NCI-H446 treated with DMSO at 0.1 percent for 48 hours (cell line): ENCODE data around the gene IGLON5.

Experiments
- DNase-seq: peaks from one replicate; lab custom pipeline; 2025; lab: John Stamatoyannopoulos, UW

IGLON5 gene

DNA sequence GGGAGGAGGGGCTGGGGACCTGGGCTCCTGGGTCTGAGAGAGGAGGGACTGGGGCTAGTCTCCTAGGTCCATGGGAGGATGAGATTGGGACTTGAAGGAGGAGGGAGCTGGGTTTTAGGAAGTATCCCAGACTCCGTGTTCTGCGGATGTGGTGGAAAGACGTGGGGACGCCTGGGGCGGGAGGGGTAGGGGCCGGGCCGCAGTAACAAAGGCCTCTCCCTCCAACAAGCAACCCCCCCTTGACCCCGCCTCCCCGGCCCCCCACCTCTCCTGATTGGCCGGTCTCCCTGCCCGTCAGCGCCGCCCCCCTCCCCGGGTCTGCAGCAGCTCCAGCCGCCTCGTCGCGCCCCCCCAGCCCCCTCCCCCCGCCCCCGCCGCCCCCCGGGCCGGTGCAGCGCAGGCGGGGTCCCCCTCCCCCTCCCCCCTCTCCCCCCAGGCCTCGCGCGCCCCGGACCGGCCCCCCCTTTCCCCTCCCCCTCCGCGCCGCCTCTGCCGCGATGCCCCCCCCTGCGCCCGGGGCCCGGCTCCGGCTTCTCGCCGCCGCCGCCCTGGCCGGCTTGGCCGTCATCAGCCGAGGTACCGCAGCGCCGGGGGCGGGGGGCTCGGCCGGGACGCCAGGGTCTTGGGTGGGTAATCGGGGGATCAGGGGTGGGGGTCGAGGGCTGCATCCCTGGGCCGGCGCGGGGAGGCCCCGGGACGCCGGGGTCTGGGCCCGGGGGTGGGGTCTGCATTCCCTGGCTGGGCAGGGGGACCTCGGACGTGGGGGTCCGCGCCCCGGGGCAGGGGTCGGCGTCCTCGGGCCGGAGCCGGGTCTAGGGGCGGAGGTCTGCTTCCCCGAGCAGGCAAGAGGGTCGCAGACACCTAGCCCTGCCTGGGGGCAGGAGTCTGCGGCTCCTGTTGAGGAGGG lies at the start of gene IGLON5:
Gene IGLON5, plus strand, starts transcription at position 294 of the 907 bp plus-strand sequence. Its CDS starts 204 bp downstream, at position 498.
- DNase-seq = no peak

- no peak for DNase-seq
Measured at GRCh38 chr19:51263808-51264207, 47.6 kb upstream of the IGLON5 start.

- no peak for DNase-seq
Measured at GRCh38 chr19:51271067-51271466, 40.4 kb upstream of the IGLON5 start.

DNA sequence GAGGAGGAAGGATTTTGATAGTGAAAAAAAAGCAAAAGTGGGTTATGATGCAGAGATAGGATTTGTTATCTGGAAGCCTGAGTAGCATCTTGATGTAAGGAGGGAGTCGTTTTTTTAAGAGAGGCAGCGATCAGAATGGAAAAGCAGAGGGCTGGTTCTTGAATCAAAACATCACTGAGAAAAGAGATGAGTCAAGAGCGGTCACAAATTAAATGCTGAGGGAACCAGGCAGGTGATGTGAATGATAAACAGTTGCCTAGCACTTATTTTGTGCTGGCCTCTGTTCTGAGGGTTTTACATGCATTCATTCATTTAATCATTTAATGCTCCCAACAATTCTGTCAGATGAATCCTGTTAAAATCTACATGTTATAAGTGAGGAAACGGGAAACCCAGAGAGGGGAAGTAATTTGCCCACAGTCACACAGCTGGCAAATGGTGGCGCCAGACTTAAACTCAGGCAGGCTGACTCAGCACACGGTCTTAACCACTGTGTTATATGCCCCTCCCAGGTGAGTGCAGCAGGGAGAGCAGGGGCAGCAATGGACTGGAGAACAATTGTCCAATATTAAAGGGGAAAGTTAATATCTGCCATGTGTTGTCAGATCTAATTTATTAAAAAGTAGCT lies 39.1 kb upstream of the IGLON5 start:
- no peak for DNase-seq

DNA sequence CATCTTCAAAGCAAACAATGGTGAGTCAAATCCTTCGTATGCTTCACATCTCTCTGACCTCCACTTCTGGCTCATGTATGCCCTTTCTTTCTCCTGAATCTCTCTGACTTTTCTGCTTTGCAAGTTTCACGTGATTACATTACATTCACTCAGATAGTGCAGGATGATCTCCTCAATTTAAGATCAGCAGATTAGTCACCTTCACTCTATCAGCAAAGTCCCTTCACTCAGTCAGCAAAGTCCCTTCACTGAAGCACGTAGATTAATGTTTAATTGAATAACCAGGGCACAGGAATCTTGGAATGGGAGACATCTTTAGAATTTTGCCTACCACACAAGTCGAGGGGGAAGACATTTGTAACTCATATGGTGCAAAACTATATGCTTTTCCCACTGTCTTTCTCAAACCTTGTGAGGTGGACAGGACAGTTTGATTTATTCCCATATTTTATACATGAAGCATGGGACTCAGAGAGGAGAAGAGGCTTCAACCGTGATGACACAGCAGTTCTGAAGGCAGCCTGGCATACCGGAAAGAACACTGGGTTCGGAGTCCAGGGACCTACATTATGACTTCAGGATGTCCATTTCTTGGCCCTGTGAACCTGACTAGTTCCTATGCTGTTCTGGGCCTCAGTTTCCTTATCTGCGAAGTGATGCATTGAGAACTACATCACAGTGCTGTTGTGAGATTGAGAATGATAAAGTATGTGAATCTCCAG lies 37.2 kb upstream of the IGLON5 start:
- DNase-seq = no peak

DNA sequence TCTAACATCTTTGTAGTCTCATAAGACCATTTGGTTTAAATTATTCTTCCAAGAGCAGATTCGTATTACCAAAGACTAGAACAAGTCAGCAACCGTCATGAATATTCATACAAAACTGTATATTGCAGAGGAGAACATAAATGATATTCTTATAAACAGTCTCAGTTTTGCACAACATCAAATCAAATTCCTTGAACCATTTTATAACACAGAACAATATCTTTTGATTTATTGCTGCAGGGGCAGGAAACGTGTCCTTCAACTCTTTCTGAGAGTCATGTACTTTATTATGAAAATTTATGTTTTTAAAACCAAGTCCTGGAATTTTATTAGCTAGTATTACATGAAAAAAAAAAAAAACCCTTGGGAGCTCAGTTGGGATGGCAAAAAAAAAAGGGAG lies 34.3 kb upstream of the IGLON5 start:
- DNase-seq = no peak

- no peak for DNase-seq
Measured at GRCh38 chr19:51282335-51282734, 29.1 kb upstream of the IGLON5 start.

DNA sequence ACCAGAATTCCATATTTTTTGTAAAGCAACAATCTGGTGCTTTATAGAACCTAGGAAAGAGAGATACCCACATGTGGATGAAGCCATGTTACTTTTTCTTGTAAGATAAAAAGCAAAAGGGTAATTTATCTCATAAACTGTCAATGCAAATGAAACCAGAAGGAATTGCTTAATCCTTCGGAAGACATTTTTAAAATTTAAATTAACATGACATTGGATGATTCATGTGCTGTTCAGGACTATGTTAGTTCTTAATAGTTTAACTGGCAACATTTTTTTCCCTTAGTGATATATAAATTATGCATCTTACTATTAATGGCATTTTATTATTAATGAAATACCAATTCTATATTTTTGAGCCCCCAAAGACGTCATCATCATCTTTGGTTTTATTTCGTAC lies 25.8 kb upstream of the IGLON5 start:
- DNase-seq = no peak

DNA sequence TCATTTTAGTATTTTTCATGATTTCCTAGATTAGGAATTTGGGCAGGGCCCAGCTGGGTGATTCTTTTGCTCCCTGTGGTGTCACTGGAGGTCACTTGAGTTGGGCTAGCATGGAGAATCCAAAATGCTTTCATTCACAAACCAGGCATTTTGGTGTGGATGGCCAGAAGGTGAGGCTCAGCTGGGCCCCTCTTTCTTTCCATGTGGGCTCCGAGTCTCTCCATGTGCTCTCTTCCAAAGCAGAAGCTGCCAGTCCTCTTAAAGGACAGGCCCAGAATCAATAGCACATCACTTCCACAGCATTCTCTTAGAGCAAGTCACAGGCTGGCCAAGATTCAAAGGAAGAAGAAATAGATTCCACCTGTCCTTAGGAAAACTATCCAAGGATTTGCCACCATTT lies 21.8 kb upstream of the IGLON5 start:
- DNase-seq = no peak

DNA sequence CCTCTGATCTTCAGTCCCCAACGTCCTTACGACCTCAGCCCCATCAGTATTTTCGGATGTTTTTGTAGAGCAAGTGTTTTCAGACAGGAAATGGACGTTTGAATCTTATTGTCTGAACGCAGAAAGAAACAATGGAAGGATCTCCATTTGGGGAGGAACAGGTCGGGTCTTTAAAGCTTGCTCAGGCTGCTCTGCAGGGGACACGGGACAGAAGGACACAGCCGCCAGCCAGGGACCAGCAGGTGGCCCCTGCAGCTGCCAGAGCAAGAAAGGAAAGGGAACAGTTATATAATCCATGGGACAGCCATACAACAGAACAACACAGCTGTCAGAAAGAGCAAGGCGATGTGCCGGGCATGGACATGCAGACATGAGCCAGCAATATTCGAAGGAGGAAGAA lies 18.5 kb upstream of the IGLON5 start:
- no peak for DNase-seq

DNA sequence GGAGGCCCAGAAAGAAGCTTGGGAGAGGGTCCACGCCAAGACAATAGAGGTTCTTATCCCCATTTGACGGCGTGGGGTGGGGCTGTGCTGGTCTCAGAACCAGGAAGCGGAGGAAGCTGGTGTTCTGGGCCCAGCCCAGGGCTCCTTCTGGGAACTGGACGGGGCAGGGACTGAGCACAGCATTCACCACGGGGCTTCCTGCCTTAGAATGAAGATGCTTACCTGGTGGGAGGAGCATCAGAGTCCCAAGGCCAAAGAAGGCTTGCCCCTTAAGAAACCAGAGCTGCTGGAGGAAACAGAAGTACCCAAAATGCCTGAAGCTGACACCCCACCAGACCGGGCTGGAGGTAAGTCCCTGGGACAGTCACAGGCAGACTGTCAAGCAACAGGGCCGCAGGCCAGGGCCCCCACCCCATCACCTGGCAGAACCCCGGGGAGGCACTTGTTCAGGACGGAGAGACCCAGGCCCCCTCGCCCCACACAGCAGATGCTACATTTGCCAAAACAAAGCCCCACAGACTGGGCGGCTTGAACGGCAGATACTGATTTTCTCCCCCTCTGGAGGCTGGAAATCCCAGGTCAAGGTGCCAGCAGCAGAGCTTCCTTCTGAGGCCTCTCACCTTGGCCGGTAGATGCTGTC lies 17.8 kb upstream of the IGLON5 start:
- DNase-seq = no peak

- DNase-seq = no peak
Measured at GRCh38 chr19:51294211-51294976, 17.1 kb upstream of the IGLON5 start.

- no peak for DNase-seq
Measured at GRCh38 chr19:51294977-51295375, 16.5 kb upstream of the IGLON5 start.

GRCh38 chr19:51295382-51296126 lies 15.9 kb upstream of the IGLON5 start:
- DNase-seq = no peak

DNA sequence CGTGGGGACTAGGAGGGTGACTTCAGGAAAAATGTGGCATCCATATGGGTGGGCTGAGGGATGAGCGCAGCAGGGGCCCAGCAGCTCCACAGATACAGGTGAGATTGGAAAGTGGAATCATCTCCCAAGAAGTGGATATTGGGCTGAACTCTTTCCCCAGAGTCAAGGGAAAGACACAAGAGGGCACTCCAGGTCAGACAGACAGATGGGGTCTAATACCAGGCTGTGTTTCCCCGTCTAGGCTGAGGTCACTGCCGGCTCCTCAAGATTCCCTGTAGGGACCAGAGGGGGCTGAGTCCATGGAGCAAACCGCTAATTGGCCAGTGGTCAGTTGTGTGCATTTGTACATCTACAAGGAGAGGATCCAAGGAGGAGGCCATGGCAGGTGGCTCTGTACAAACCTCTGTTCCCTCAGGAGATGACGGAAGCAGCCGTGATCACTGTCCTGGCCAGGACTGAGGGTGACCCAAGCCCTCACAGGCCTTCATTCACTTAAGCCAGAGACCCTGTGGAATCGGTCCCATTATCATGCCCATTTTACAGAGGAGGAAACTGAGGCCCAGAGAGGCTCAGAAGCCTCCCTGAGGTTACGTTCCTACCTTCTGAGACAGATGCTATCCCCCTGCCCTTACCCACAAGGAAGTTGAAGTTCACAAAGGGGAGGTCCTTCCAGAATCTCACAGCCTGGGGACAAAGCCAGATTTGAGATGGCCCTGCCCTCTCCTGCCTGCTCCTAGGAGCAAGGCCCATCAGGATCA lies 14.9 kb upstream of the IGLON5 start:
- DNase-seq = no peak

GRCh38 chr19:51297406-51297805 lies 14.0 kb upstream of the IGLON5 start:
- no peak for DNase-seq

DNA sequence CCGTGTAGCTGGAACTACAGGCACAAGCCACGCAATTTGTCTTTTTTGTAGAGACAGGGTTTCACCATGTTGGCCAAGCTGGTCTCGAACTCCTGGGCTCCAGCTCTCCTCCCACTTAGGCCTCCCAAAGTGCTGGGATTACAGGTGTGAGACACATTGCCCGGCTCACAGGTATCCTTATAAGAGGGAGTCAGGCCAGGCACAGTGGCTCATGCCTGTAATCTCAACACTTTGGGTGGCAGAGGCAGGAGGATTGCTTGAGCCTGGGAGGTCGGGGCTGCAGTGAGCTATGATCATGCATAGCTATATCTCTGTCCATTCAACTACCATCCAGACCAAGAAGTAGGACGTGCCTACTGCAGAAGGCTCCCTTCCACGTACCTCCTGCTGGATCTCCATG lies 10.2 kb upstream of the IGLON5 start:
- no peak for DNase-seq

GRCh38 chr19:51305479-51305878 lies 6.0 kb upstream of the IGLON5 start:
- no peak for DNase-seq

DNA sequence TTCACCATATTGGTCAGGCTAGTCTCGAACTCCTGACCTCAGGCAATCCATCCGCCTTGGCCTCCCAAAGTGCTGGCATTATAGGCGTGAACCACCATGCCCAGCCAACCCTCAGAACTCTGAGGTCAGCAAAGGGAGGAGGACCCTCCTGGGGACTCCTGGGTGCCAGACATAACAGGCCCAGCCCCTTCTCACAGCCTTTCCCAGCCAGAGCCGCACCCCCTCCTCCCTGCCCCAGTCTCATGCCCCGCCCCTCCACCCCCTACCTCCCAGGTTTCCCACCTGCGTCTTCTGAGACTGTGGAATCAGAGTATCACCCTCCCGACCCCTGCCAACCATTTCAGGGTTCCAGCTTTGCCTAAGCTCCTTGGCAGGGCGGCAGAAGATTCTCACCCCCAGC lies 5.2 kb downstream of the IGLON5 start:
- DNase-seq = no peak

DNA sequence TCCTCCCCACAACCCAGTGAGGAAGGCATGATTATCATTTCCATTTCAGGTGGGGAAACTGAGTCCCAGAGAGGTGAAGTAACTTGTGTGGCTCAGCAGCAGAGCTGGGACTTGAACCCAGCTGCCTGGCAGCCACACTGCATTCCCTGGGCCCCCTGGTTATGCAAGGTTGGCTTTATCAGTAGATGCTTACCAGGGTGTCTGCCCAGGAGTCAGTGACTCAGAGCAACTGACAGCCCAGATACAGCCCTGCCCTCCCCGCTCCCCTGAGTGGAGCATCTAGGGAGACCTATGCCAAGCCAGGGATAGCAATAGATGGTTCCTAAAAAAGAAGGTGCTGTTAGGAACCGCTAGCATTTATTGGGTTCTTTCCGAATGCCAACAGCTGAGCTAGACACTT lies 5.9 kb downstream of the IGLON5 start:
- DNase-seq = no peak
